ENCODE results near the gene CBX4.

CBX4 gene

DNA sequence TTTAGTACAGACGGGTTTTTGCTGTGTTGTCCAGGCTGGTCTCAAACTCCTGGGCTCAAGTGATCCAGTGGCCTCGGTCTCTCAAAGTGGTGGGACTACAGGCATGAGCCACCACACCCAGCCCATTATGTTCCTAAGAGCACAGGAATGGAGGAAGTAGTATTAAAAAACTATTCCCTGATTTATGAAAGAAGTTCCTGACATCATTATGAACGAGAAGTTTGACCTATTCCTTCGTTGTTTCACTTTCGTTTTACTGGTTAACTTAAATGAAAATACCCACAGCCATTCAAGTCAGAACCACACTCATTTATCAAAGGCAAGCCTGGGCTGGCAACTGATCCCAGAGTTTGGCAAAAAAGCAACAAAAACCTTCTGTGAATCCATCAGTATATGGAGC is 13.5 kb upstream of the CBX4 start:
- in situ Hi-C loops (cut with HindIII; ENCODE audit: low sequenced_read_pairs) = no loop called here
- H3K4me3 ChIP-seq (ENCODE audit: low read depth, low read length) = no peak overlapping the region
- peak; percentile 73 for DNase-seq (ENCODE audit: low read depth)
- TF ChIP-seq, protein P1, sequence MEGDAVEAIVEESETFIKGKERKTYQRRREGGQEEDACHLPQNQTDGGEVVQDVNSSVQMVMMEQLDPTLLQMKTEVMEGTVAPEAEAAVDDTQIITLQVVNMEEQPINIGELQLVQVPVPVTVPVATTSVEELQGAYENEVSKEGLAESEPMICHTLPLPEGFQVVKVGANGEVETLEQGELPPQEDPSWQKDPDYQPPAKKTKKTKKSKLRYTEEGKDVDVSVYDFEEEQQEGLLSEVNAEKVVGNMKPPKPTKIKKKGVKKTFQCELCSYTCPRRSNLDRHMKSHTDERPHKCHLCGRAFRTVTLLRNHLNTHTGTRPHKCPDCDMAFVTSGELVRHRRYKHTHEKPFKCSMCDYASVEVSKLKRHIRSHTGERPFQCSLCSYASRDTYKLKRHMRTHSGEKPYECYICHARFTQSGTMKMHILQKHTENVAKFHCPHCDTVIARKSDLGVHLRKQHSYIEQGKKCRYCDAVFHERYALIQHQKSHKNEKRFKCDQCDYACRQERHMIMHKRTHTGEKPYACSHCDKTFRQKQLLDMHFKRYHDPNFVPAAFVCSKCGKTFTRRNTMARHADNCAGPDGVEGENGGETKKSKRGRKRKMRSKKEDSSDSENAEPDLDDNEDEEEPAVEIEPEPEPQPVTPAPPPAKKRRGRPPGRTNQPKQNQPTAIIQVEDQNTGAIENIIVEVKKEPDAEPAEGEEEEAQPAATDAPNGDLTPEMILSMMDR (IDR thresholded peaks at IDR 0.05; ENCODE audit: low read depth, low read length, missing control alignments) = no peak

GRCh38 chr17:79851461-79851817 is 12.2 kb upstream of the CBX4 start:
- H3K4me3 ChIP-seq (ENCODE audit: low read depth, low read length) = no peak overlapping the region
- in situ Hi-C loops (cut with HindIII; ENCODE audit: low sequenced_read_pairs) = no loop called here
- DNase-seq (ENCODE audit: low read depth) = no peak
- TF ChIP-seq, protein P1 (IDR thresholded peaks at IDR 0.05; ENCODE audit: low read depth, low read length, missing control alignments) = no peak

- in situ Hi-C loops (cut with HindIII; ENCODE audit: low sequenced_read_pairs) = no loop called here
- TF ChIP-seq, protein P1 (IDR thresholded peaks at IDR 0.05; ENCODE audit: low read depth, low read length, missing control alignments) = no peak
- no peak overlapping the region for H3K4me3 ChIP-seq (ENCODE audit: low read depth, low read length)
- DNase-seq (ENCODE audit: low read depth) = no peak
Measured at GRCh38 chr17:79850571-79851460, 11.6 kb upstream of the CBX4 start.

DNA sequence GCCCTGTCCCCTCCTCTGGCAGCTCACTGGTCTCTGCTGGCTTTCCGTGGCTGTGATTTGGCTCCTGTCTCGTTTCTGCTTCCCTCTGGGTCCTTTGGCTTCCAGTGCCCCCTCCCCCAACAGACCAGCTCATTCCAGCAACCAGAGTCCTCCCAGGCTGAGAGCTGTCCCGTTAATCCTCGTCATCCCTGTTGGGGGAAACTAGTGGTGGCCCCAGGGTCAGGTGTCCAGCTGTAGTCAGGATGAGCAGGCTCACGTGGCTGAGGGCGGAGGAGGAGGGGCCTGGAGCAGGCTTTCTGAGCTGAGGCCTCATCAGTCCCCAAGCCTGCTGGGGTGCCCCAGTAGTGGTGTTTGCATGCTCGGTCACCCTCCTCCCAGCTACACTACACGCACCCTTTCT is 10.7 kb upstream of the CBX4 start:
- no peak for DNase-seq (ENCODE audit: low read depth)
- no peak overlapping the region for H3K4me3 ChIP-seq (ENCODE audit: low read depth, low read length)
- in situ Hi-C loops (cut with HindIII; ENCODE audit: low sequenced_read_pairs) = no loop called here
- TF ChIP-seq, protein P1 (IDR thresholded peaks at IDR 0.05; ENCODE audit: low read depth, low read length, missing control alignments) = no peak

DNA sequence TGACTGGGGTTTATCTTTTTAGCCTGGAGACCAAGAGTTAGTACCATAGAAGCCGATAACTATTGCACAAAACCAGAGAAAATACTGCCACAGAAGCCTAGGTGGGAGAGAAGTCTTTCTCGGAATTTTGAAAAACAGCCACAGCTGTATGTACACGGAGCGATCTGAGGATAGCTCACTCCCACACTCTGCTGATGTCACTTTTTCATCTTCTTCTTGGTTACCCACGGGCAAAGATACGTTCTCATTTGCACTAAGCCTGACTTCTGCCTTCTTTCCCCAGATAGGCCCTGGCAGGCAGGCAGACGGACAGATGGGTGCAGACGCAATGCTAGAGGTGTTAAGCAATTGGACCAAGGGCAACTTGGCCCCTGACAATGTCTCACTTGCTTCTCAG is 9.1 kb upstream of the CBX4 start:
- TF ChIP-seq, protein P1 (IDR thresholded peaks at IDR 0.05; ENCODE audit: low read depth, low read length, missing control alignments) = no peak

GRCh38 chr17:79847698-79848369 is 8.6 kb upstream of the CBX4 start:
- no peak for DNase-seq (ENCODE audit: low read depth)
- TF ChIP-seq, protein P1 (IDR thresholded peaks at IDR 0.05; ENCODE audit: low read depth, low read length, missing control alignments) = no peak
- in situ Hi-C loops (cut with HindIII; ENCODE audit: low sequenced_read_pairs) = no loop called here
- H3K4me3 ChIP-seq (ENCODE audit: low read depth, low read length) = no peak overlapping the region

More for the DNA sequence above, 9.1 kb upstream of the CBX4 start:
- H3K4me3 ChIP-seq (ENCODE audit: low read depth, low read length) = no peak overlapping the region
- in situ Hi-C loops (cut with HindIII; ENCODE audit: low sequenced_read_pairs) = no loop called here
- DNase-seq (ENCODE audit: low read depth) = no peak
